A549 treated with RU486 at 1 μM for 4 hours (cell line): Measurements from ENCODE around the gene AMER1. TPM values are rescaled to one million over a fixed set of nuclear protein-coding genes. Genes with fewer than 3 reads are reported as not detected.

Experiments used
- total RNA-seq: library from RNA; stranded (reverse); fragments of 200-300 nt; extraction: Qiagen RNA extraction; gene quantifications from 5 replicates; pipeline ENCODE4 v1.2.3, GENCODE V29; 2022; ENCODE audit warnings: low read depth

AMER1 gene
- total RNA-seq, result 2.0 to 3.0 TPM (median 2.7 TPM) in 5 replicates

DNA sequence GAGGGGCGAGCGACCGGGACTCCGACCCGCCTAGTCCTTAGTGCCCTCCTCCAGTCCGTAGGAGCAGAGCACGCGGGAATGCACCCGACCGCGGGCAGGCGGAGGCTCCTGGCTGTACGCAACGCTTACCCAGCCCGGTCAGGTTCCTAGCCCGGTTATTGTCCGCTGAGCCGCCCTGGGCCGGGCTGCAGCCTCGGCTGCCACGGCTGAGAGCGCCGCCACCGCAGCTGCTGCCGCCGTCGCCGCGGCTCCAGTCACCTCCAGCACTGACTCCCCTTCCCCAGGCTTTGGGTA, at the start of gene AMER1:
Gene AMER1, minus strand, starts transcription at position 268 of the 294 bp plus-strand sequence. CDS start 12,422 bp downstream, outside the sequence.

DNA sequence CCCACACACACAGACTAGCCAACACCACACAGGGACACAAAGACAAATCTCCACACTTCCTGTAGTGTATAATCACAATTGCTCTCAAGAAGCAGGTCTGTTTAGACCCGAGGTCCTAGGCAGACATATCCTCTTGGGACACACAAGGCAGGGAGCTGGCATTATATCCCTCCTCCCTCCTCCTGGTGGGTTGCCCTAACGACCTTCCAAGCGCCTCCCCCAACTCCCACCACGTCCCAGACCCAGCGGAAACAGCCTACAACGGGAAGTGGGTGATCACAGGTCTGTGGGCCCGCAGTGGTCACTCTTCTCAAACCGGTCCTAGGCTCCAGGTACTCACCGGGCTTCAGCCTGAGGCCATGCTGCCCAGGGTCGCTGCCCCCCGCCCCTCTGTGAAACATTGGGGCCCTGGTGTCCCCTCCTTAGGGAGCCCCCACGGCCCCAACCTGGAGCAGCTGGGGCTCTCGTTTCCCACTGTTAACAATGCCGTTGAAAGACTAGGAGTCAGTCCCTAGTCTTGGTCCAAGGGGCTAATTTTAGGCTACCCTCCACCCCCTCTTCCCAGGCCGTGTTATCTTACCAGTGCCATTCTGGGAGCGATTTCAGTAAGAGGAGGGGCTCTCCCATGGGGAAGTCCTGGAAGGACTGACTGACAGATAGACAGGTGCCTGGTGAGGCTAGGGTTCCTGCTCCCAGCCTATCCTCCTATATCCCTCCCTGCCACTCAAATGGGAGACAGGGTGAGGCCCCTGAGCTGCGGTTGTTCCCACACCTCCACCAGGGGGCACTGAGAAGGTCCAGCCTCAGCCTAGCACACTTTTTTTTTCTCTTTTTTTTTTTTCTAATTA, 24.8 kb upstream of the AMER1 start, which contains the start of gene ASB12:
Gene ASB12, minus strand, starts transcription at position 485 of the 848 bp plus-strand sequence. CDS start 4,957 bp downstream, outside the sequence.

Other genes with a start within 250 kb of the AMER1 start
- not detected in 5 replicates for gene ASB12, start 24.9 kb upstream of the AMER1 start, total RNA-seq
- 0.38 to 1.2 TPM (median 0.76 TPM) in 5 replicates for gene MTMR8, start 189.7 kb upstream of the AMER1 start, total RNA-seq